Neuron (in vitro differentiated cells): ENCODE data around the gene SGO1.

Source experiments
- H2AFZ ChIP-seq: one replicate; pipeline ENCODE4 v1.6.1; 2013; ENCODE audit warnings: low read depth, mild to moderate bottlenecking, inconsistent platforms, low read length, moderate library complexity
- H3K27me3 ChIP-seq: one replicate; pipeline ENCODE4 v1.6.1; 2013; ENCODE audit warnings: low read length; ENCODE audit not compliant: insufficient read depth
- H3K36me3 ChIP-seq: one replicate; pipeline ENCODE4 v1.6.1; 2013; ENCODE audit warnings: low read length; ENCODE audit not compliant: insufficient read depth
- H3K4me1 ChIP-seq: one replicate; pipeline ENCODE4 v1.6.1; 2013; ENCODE audit warnings: low read length; ENCODE audit not compliant: insufficient read depth
- H3K4me3 ChIP-seq: 2 replicates; pipeline ENCODE4 v1.5.1; 2013; ENCODE audit warnings: mild to moderate bottlenecking, low read length, moderate library complexity
- H3K9me3 ChIP-seq: one replicate; pipeline ENCODE4 v1.6.1; 2013; ENCODE audit warnings: low read length

The SGO1 gene

DNA sequence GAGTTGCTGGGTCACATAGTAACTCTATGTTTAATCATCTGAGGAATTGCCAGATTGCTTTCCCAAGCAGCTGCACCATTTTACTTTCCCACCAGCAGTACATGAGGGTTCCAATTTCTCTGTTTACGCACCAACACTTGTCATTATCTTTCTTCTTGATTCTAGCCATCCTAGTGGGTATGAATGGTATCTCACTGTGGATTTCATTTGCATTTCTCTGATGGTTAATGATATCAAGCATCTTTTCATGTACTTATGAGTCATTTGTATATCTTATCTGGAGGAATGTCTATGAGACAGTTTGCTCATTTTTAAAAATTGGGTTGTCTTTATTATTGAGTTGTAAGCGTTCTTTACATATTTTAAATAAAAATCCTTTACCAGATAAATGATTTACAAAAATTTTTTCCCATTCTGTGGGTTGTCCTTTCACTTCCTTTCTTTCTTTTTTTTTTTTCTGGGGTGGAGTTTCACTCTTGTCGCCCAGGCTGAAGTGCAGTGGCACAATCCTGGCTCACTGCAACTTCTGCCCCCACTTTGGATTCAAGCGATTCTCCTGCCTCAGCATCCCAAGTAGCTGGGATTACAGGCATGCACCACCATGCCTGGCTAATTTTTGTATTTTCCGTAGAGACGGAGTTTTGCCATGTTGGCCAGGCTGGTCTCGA, 8.9 kb upstream of the SGO1 start:
- Histone ChIP-seq H3K4me3 (no peak overlapping the region), H2AFZ (no peak overlapping the region), H3K9me3 (no peaks in the 10 kb centered on the region), H3K36me3 (no peaks in the 10 kb centered on the region), H3K4me1 (no peaks in the 10 kb centered on the region), H3K27me3 (no peaks in the 10 kb centered on the region)

DNA sequence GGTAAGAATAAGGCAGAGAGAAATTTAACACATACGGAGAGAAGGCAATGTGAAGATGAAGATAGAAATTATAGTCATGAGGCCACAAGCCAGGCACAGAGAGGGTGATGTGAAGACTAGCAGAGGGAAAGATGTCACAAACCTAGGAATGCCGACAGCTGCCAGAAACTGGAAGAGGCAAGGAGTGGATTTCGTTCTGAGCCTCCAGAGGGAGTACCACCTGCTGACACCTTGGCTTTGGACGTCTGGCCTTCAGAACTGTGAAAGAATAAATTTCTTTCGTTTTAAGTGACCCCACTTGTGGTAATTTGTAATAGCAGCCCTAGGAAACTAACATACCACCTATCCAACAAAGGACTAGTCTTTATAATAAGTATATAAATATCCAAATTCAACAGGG, 5.0 kb upstream of the SGO1 start:
- Histone ChIP-seq H3K27me3 (no peaks in the 10 kb centered on the region), H2AFZ (no peak overlapping the region), H3K4me3 (no peak overlapping the region), H3K9me3 (no peaks in the 10 kb centered on the region), H3K4me1 (no peaks in the 10 kb centered on the region), H3K36me3 (no peaks in the 10 kb centered on the region)

- peak overlapping the region; percentile 74 for H2AFZ ChIP-seq
- H3K36me3 ChIP-seq: peaks cover 19% of the 10 kb centered on the region
- no peaks in the 10 kb centered on the region for H3K9me3 ChIP-seq
- no peaks in the 10 kb centered on the region for H3K27me3 ChIP-seq
- peak overlapping the region; percentile 89 for H3K4me3 ChIP-seq
- peaks cover 12% of the 10 kb centered on the region for H3K4me1 ChIP-seq
These were observed 596 bp upstream of the SGO1 start for GRCh38 chr3:20186600-20187004.

DNA sequence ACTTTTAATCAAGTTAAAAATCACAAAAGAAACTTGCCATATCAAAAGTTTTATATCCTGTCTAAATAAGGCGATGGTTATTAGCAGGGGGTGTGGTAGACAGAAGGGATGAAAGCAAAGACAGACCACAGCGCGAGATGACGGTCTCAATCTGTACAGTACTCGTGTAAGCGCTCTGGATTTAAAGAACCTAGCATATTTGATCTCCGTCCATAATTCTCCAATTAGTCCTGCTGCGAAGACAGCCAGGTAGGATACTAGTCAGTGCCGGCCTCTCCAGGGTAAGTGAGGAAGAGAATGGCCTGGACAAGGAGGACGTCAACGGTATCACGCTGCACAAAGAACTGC, 701 bp downstream of the SGO1 start:
- Histone ChIP-seq H3K27me3 (no peaks in the 10 kb centered on the region), H2AFZ (peak overlapping the region; percentile 82), H3K9me3 (no peaks in the 10 kb centered on the region)

GRCh38 chr3:20182206-20182605, 3.8 kb downstream of the SGO1 start:
- Histone ChIP-seq H3K9me3 (no peaks in the 10 kb centered on the region), H3K4me1 (peaks cover 12% of the 10 kb centered on the region), H3K4me3 (no peak overlapping the region), H3K27me3 (no peaks in the 10 kb centered on the region), H2AFZ (no peak overlapping the region), H3K36me3 (peaks cover 47% of the 10 kb centered on the region)

More for the DNA sequence above, 701 bp downstream of the SGO1 start:
- H3K4me3 ChIP-seq: peak overlapping the region; percentile 89
- H3K36me3 ChIP-seq: peaks cover 24% of the 10 kb centered on the region
- H3K4me1 ChIP-seq: peaks cover 12% of the 10 kb centered on the region

- Histone ChIP-seq H3K27me3 (no peaks in the 10 kb centered on the region), H3K4me3 (no peak overlapping the region), H3K36me3 (peaks cover 54% of the 10 kb centered on the region), H3K9me3 (no peaks in the 10 kb centered on the region), H3K4me1 (peaks cover 12% of the 10 kb centered on the region), H2AFZ (no peak overlapping the region)
These were observed 4.7 kb downstream of the SGO1 start for GRCh38 chr3:20181276-20181675.

GRCh38 chr3:20173844-20174410, 12.1 kb downstream of the SGO1 start:
- Histone ChIP-seq H3K4me3 (no peak overlapping the region), H3K36me3 (peaks cover 53% of the 10 kb centered on the region), H3K27me3 (no peaks in the 10 kb centered on the region), H2AFZ (no peak overlapping the region), H3K9me3 (no peaks in the 10 kb centered on the region), H3K4me1 (no peaks in the 10 kb centered on the region)

DNA sequence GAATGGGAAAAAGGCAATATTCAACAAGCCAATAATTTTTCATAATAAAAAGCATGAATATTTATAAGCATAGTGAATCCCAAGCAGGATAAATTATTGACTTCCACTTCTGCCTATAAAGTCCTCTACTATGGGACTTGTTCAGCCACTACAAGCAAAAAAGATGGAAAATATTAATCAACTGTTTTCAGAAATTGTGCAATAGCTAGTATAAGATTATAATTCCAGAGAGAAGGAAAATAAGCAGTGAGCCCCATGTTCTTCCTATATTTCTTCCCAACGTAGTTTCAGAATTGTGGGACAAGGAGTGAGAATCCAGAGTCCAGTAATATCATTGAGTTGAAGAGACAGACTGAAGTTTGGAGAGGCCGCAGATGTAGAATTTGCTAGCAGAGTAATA, 24.3 kb downstream of the SGO1 start:
- no peak overlapping the region for H3K4me3 ChIP-seq
- no peaks in the 10 kb centered on the region for H3K9me3 ChIP-seq
- H2AFZ ChIP-seq: no peak overlapping the region
- H3K27me3 ChIP-seq: no peaks in the 10 kb centered on the region
- H3K4me1 ChIP-seq: no peaks in the 10 kb centered on the region
- H3K36me3 ChIP-seq: peaks cover 45% of the 10 kb centered on the region

DNA sequence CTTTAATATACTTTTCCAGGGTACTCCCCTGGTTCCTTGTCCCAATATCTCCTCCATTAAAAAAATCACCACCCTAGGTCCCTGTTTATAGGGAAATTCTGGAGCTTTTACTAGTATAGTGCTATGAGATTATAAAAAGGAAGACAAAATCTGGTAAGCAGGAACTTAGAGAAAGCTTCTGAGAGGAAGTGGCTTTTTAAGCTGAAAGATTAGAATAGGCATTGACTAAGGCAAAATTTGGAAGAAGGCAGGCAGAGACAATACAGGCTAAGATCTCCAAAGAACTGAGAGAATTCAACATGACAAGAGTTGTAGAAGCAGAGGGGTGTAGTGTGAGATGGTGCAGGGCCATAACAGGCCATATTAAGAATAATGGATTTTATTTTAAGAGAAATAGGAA, 25.8 kb downstream of the SGO1 start:
- H2AFZ ChIP-seq: no peak overlapping the region

DNA sequence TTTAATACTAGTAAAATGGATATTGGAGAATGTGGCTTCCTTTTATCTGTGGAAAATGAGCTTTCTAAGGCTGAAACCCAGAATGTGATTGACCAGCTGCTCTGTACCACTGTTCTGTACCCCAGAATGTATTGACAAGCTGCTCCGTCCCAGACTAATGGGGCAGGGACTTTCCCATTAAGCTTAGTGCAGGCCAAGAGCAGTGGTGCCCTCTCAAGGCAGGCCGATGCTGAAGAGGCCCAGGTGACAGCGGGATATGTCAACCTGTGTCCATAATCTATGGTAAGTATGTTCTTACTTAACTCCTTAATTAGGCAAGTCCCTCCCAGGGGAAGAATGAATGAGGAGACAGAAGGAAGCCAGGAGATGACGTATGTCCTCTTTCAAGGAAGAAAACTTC, 31.1 kb downstream of the SGO1 start:
- Histone ChIP-seq H3K4me1 (no peaks in the 10 kb centered on the region), H2AFZ (no peak overlapping the region), H3K9me3 (no peaks in the 10 kb centered on the region), H3K36me3 (peaks cover 35% of the 10 kb centered on the region), H3K27me3 (no peaks in the 10 kb centered on the region), H3K4me3 (no peak overlapping the region)

More for the DNA sequence above, 25.8 kb downstream of the SGO1 start:
- H3K4me1 ChIP-seq: no peaks in the 10 kb centered on the region
- H3K9me3 ChIP-seq: no peaks in the 10 kb centered on the region
- H3K27me3 ChIP-seq: no peaks in the 10 kb centered on the region
- H3K4me3 ChIP-seq: no peak overlapping the region
- peaks cover 48% of the 10 kb centered on the region for H3K36me3 ChIP-seq

- no peaks in the 10 kb centered on the region for H3K9me3 ChIP-seq
- H3K27me3 ChIP-seq: no peaks in the 10 kb centered on the region
- no peaks in the 10 kb centered on the region for H3K4me1 ChIP-seq
- no peak overlapping the region for H3K4me3 ChIP-seq
- H2AFZ ChIP-seq: no peak overlapping the region
- H3K36me3 ChIP-seq: peaks cover 27% of the 10 kb centered on the region
These were observed 31.9 kb downstream of the SGO1 start for GRCh38 chr3:20154078-20154477.

DNA sequence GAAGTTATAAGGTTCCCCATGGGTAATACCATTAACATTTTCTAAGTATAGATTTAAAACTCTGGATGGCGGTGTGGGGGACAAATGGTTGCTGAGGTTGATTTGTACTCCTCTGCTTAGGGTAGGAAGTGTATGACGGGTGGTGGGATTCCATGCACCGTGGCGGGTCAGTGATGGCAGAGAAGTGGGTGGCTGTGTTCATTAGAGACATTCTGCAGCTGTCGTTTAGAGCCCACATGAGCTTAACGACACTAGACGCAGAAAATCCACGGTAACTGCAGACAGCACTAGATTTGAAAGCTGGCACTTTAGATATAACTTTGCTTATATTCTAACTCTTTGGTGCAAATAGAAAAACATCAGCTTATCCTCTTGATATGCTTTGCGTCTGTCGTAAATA, 37.5 kb downstream of the SGO1 start:
- Histone ChIP-seq H2AFZ (no peak overlapping the region), H3K27me3 (no peaks in the 10 kb centered on the region), H3K4me3 (no peak overlapping the region), H3K4me1 (no peaks in the 10 kb centered on the region), H3K9me3 (no peaks in the 10 kb centered on the region), H3K36me3 (peaks cover 6% of the 10 kb centered on the region)

GRCh38 chr3:20147361-20147760, 38.6 kb downstream of the SGO1 start:
- Histone ChIP-seq H3K9me3 (no peaks in the 10 kb centered on the region), H3K36me3 (peaks cover 3% of the 10 kb centered on the region), H3K27me3 (no peaks in the 10 kb centered on the region), H3K4me1 (peaks cover 3% of the 10 kb centered on the region), H3K4me3 (no peak overlapping the region), H2AFZ (no peak overlapping the region)

DNA sequence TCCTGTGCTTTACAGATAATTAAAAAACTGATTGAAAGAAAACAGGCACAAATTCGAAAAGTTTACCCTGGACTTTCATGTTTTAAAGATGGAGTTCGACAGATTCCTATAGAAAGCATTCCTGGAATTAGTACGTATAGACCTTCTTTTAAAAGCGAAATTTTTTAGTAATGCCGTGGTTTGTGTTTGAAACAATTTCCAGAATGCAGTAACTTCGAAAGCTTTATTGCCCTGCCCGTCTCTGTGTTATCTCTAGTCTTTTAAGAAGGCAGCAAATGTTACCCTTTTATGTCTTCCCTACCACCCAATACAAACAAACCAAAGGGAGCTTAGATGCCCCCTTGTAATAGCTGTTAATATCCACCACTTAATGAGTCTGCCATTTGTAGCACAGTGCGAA, 39.7 kb downstream of the SGO1 start:
- Histone ChIP-seq H3K36me3 (no peaks in the 10 kb centered on the region), H2AFZ (no peak overlapping the region), H3K9me3 (no peaks in the 10 kb centered on the region), H3K27me3 (no peaks in the 10 kb centered on the region), H3K4me3 (no peak overlapping the region), H3K4me1 (peaks cover 14% of the 10 kb centered on the region)
